WTC11 (cell line): ENCODE data around the gene GHRL.

ENCODE experiments used
- SMAD3 ChIP-seq: sonication (generic); formaldehyde crosslinking; IDR thresholded peaks from 2 replicates; pipeline ENCODE4 v1.8.0; 2022; ENCODE audit warnings: missing genetic modification reagents, mild to moderate bottlenecking, borderline replicate concordance
- TF ChIP-seq, protein P1 (sequence below): fragments of 200-600 bp; IDR thresholded peaks from 2 replicates; pipeline ENCODE4 v1.8.0; 2022; ENCODE audit warnings: antibody characterized with exemption

DNA sequence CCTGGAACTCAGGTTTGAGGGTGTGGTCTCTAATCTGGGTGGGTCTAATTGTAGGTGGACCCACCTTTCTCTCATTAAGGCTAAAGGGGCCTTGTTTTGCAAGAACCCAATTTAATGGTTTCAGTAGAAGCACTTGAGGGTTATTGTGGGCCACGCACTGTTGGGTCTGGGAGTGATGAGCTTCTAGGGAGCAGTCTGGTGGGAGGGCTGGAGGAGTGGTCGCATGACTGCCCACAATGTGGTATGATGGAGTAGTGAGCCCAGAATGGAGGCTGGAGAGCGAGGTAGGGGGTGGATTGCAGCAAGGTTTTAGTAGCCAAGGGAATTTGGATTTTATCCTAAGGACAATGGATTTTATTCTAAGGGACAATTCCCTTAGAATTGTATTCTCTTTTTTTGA is 41.7 kb downstream of the GHRL start:
- TF ChIP-seq SMAD3 (CRISPR knock-in tag), result no peak
- TF ChIP-seq, protein P1, sequence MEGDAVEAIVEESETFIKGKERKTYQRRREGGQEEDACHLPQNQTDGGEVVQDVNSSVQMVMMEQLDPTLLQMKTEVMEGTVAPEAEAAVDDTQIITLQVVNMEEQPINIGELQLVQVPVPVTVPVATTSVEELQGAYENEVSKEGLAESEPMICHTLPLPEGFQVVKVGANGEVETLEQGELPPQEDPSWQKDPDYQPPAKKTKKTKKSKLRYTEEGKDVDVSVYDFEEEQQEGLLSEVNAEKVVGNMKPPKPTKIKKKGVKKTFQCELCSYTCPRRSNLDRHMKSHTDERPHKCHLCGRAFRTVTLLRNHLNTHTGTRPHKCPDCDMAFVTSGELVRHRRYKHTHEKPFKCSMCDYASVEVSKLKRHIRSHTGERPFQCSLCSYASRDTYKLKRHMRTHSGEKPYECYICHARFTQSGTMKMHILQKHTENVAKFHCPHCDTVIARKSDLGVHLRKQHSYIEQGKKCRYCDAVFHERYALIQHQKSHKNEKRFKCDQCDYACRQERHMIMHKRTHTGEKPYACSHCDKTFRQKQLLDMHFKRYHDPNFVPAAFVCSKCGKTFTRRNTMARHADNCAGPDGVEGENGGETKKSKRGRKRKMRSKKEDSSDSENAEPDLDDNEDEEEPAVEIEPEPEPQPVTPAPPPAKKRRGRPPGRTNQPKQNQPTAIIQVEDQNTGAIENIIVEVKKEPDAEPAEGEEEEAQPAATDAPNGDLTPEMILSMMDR, result no peak
